HCT116 (cell line): ENCODE measurements around the gene CIP2A.

Experiments
- EZH2 ChIP-seq: fragments of 200-600 bp; sonication (generic); IDR thresholded peaks from 2 replicates; pipeline ENCODE4 v1.6.1; 2017; ENCODE audit warnings: antibody characterized with exemption, mixed run types
- TF ChIP-seq, protein P1 (sequence below), 3 experiments: fragments of 200-600 bp in 1 of 3; sonication (generic) in 1 of 3; IDR thresholded peaks in 2 of 3; conservative IDR thresholded peaks in 1 of 3; 2 replicates each; pipeline ENCODE4 v1.5.1; 2012 to 2017; ENCODE audit warnings: low read depth in 2 of 3, low read length in 2 of 3, antibody characterized with exemption in 1 of 3, borderline replicate concordance in 1 of 3, control low read depth in 1 of 3, mild to moderate bottlenecking in 1 of 3, mixed read lengths in 1 of 3, mixed run types in 1 of 3, moderate library complexity in 1 of 3; ENCODE audit not compliant: insufficient read depth in 1 of 3

GRCh38 chr3:108562565-108562964, 26.7 kb downstream of the CIP2A start:
- no peak for TF ChIP-seq EZH2
- TF ChIP-seq, protein P1, sequence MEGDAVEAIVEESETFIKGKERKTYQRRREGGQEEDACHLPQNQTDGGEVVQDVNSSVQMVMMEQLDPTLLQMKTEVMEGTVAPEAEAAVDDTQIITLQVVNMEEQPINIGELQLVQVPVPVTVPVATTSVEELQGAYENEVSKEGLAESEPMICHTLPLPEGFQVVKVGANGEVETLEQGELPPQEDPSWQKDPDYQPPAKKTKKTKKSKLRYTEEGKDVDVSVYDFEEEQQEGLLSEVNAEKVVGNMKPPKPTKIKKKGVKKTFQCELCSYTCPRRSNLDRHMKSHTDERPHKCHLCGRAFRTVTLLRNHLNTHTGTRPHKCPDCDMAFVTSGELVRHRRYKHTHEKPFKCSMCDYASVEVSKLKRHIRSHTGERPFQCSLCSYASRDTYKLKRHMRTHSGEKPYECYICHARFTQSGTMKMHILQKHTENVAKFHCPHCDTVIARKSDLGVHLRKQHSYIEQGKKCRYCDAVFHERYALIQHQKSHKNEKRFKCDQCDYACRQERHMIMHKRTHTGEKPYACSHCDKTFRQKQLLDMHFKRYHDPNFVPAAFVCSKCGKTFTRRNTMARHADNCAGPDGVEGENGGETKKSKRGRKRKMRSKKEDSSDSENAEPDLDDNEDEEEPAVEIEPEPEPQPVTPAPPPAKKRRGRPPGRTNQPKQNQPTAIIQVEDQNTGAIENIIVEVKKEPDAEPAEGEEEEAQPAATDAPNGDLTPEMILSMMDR (IDR thresholded peaks at IDR 0.05 in 2 of 3, conservative IDR thresholded peaks at IDR 0.05 in 1 of 3; ENCODE audit: borderline replicate concordance in 1 of 3, insufficient read depth in 1 of 3, low read depth in 2 of 3, low read length in 2 of 3) = no peak
